Activated CD4-positive, CD25-positive, alpha-beta regulatory T cell treated with anti-CD3 and anti-CD28 coated beads, Interleukin-2, amount 50 U/mL, for 72 hours (primary cell): ENCODE results near the gene OSBPL2.

ENCODE experiments used
- DNase-seq: peaks from one replicate; pipeline ENCODE4 v3.0.0; 2021

Gene OSBPL2

GRCh38 chr20:62316331-62317166 lies 78.2 kb downstream of the OSBPL2 start:
- DNase-seq, result no peak

DNA sequence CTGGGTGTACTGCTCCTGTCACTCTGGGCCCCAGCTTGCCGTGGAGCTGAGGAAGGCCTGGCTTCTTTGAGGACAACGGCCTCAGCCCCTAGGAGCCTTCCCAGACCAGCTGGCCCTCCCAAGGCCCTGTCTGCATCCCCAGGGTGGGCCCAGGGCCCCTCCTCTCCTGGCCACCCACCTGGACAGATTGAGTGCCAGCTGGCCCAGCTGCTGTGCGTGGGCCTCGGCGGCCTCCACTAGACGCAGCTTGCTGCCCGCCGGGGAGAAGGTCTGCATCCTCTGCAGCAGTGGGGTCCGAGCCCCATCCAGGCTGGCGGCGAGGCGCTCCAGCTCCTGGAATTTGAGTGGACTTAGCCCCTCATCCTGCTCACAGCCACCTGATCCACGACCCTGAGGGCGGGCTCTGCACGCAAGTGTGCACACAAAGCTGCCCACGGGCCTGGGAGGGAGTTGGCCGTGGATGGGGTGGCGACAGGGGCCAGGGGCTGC lies 78.9 kb downstream of the OSBPL2 start:
- no peak for DNase-seq

GRCh38 chr20:62318400-62319345 lies 80.4 kb downstream of the OSBPL2 start:
- no peak for DNase-seq

DNA sequence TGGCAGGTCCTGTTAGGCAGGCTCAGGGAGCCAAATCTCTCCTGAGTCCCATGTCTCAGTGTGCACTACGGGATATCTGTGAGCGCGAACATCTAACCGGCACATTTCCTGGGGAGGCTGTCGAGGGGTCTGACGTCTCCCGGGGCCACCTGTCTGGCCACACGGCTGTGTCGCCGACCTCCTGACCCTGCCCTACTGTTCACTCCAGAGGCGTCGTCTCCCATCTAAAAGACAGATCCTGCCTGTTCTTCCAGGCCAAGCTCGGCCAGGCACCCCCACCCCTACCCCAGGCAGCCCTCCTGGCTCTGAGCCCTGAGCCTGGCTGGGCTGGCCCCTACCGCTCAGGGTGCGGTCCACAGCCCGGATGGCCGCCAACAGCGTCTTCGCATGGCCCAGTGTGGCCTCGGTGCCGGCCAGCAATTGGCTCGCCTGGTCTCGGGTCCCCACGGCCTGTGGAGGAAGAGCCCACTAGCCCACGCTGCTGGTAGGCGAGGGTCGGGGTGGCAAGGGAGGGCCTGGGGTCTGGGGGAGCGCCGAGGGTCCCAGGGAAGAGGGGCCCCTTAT lies 81.1 kb downstream of the OSBPL2 start:
- DNase-seq, result no peak

GRCh38 chr20:62320581-62321354 lies 82.4 kb downstream of the OSBPL2 start:
- no peak for DNase-seq

DNA sequence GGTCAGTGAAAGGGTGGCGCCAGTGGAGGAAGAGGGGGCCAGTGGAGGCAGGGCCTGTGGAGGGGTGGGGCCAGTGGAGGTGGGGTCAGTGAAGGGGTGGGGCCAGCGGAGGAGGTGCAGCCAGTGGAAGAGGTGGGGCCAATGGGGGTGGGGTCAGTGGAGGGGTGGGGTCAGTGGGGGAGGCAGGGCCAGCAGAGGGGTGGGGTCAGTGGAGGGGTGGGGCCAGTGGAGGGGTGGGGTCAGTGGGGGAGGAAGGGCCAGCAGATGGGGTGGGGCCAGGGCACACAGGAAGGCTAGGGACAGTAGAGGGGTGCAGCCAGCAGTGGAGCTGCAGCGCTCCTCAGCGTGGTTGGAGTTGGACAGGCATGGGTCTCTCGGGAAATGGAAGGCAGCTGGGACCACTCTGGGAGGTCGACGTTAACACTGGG lies 83.2 kb downstream of the OSBPL2 start:
- DNase-seq, result no peak

DNA sequence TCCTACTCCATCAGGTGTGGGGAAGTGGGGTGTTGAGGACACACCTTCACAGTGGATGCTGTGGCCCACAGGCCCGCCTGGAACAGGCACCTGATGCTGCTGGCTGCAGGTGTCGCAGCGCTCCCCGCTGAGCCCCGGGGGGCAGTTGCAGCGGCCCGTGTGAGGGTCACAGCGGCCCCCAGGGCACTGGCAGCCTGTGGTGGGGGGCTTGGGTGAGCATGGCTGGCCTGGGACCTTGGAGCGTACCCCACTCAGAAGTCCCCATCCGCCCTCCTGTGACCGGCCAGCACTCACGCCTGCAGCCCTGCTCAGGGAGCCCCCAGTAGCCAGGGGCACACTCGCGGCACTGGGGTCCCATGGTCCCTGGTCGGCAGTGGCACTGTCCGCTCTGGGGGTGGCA lies 83.7 kb downstream of the OSBPL2 start:
- no peak for DNase-seq

GRCh38 chr20:62322492-62323041 lies 84.2 kb downstream of the OSBPL2 start:
- no peak for DNase-seq

DNA sequence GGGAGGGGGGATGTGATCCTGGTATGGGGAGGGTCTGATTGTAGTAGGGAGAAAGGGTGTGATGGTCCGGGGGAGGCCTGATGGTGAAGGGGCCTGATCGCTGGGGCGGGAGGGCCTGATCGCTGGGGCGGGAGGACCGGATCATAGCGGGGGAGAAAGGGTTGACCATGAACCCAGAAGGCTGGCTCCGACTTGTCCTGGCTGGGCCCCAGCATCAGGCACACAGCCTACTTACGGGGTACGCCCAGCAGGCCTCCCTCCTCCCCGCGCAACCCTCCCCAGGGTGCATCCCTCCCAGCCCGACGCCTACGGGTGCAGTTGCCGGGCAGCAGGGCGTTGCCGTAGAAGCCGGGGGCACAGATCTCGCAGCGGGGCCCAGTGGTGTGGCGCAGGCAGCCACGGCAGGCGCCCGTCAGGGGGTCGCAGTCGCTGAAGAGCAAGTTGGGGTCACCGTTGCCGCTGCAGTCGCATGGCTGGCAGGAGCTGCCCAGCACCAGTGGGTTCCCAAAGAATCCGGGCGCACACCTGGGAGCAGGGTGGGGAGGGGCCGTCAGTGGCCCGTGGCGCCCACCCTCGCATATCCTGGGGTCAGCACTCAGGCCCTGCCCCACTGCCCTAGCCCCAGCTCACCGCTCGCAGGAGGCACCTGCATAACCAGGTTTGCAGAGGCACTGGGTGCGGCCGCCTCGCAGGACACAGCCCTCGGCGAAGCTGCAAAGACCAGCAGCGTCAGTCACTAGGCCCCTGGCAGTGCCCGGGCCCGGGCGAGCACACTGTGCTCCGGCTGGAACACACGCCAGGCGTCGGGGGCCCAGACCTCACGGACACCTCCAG lies 85.0 kb downstream of the OSBPL2 start:
- no peak for DNase-seq

DNA sequence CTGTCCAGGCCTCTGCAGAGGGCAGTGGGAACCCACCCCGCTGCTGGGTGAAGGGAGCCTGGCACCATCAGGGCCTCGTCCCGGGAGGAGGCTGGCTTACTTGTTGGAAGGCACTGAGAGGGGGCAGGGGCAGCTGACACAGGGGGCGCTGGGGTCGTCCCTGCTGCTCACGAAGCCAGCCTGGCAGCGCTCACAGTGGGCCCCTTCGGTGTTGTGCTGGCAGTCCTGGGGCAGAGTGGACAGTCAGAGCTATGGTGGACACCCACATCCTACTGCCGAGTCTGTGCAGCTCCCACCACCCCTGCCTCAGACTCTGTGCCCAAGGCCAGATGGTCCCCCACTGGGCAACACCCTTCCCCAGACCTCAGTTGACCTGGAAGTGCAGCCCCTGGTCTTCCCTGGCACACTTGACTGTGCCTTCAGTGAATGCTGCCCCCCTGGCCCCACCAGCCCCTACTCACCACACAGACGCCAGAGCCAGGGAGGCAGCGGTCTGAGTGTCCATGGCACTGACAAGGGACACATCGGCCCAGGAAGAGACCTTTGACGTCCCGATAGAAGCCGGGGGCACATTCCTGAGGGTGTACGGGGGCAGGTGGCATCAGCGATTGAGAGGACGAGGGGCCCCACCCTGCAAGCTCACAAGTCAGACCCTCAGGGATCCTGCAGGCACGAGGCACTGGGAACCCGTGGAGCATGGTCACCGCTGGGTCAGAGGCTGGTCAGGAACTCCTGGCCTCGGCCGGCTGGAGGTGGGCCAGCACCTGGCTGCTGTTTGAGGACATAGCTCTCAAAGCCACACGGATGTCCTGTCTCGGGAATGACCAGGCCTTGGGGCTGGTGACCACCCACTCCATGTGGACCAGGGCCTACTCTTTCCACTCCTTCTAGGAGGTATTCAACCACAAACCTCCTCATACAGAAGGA lies 85.9 kb downstream of the OSBPL2 start:
- no peak for DNase-seq

- no peak for DNase-seq
Measured at GRCh38 chr20:62325172-62325905, 87.0 kb downstream of the OSBPL2 start.

DNA sequence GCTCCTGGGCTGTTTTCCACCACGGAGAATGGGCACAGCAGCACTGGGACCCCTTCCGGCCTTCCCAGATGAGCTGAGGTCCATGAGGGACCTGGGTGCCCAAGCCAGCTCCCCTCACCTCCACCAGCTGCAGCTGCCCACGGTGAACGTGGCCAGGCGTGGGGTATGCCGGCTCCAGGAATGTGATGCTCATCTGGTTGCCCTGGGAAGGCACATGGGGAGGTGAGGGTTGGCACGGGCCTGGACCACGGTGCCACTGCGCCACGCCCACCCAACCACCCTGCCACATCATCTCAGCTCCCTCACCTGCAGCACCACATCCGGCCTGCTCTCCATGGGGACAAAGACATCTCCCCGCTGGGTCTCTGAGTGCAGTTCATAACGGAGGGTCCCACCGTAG lies 88.2 kb downstream of the OSBPL2 start:
- no peak for DNase-seq

DNA sequence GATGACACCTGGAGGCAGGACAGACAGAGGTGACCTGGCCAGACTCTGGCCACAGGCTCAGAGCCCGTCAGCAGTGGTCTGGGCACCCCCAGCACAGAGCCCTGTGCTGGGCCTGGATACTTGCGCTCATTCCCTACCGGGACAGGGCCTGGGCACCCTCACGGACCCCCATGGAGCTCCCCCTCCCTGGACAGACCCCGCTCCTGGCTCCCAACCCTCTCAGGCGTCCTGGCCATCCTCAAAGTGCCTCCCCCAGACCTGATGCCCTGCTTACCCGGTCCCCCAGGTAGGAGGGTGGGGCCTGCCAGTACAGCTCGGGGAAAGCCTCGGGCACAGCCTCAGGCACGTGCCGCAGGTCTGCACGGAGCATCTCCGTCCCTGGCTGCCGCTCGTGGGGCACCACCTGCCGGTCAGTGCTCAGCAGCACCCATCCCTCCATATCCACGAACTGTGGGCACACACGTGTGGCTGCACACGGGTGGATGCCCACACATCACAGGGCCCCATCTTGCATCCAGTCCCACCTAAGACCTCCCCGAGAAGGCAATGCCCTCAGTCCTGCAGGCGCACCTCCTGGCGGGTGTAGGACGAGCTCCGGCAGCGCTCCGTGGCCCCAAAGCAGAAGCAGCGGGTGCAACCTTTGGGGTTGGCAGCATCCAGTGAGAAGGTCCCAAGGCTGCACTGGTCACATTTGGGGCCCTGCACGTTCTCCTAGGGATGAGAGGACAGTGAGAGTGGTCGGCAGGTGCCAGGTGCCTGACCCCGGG lies 88.8 kb downstream of the OSBPL2 start:
- DNase-seq, result no peak

- DNase-seq, result no peak
Measured at GRCh38 chr20:62327726-62328495, 89.6 kb downstream of the OSBPL2 start.

GRCh38 chr20:62328684-62329388 lies 90.5 kb downstream of the OSBPL2 start:
- no peak for DNase-seq

DNA sequence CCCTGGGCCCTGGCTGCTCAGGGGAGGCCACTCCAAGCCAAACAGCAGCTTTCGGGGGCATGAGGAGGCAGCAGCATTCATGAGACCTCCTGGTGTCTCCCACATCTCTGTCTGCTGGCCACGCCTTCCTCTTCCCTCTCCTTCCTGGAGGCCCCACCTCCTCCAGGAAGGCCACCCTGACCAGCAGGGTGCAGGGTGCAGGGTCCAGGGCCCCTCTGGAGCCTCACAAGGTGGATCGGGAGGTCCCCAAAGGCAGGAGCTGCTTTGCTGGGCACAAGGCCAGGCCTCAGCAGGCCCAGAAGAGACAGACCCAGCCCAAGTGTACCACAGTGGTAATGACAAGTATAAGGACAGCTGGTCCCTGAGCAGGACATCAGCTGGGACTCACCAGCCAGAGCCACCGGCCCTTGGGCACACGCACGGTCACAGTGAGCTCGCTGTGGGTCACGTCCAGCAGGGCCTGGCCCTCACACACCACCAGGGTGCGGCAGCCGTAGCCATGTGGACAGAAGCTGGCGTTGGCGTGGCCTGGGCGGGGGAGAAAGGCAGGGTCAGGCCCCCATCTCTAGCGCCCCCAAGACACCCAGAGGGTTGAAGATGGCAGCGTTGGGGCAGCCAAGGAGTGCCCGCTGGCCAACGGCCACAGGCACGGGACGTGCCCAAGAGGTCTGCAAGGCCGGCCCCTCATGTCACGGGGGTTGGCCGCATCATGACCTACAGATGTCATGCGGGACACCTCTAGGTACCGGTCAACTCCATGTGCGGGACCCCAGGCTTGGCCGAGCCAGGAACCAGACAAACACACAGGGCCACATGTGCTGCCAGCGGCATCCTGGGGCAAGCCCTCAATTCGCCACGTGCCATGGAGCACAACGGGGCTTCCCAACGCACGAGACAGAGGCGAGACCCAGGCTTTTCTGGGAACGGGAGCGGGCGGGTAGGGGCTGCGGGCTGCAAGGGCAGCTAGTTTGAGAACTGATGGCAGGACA lies 91.4 kb downstream of the OSBPL2 start:
- no peak for DNase-seq
